ENCODE results near the gene YY2.

- TF ChIP-seq CTCF (IDR thresholded peaks at IDR 0.05) (no peak), POLR2A (IDR thresholded peaks at IDR 0.05) (no peak)
These were observed 17.4 kb downstream of the YY2 start for GRCh38 chrX:21873063-21873775.
